GM21360 (cell line): ENCODE data around the gene PGBD1.
"Not testable (repeated sequence)": the region's sequence is repeated elsewhere in the genome, so short reads cannot be mapped to it uniquely, and the experiment has no call there.

Source experiments
- ATAC-seq: cut with Tn5 transposase; IDR thresholded peaks from one replicate; pipeline ENCODE4 v1.9.1; 2021; ENCODE audit warnings: mild to moderate bottlenecking, moderate library complexity; ENCODE audit not compliant: unreplicated experiment

Gene PGBD1

GRCh38 chr6:28266962-28267694 lies 14.2 kb upstream of the PGBD1 start, which contains the start of gene ZSCAN26:
Gene ZSCAN26 (plus strand): TSS chr6:28267143. CDS start chr6:28271920, 4,777 bp downstream.
- ATAC-seq, result peak; percentile 85

GRCh38 chr6:28267695-28268059 lies 13.7 kb upstream of the PGBD1 start:
- ATAC-seq, result no peak

- ATAC-seq, result no peak
Observed at GRCh38 chr6:28269492-28269891, 11.9 kb upstream of the PGBD1 start.

GRCh38 chr6:28274888-28275287 lies 6.5 kb upstream of the PGBD1 start:
- no peak for ATAC-seq

GRCh38 chr6:28277746-28278145 lies 3.6 kb upstream of the PGBD1 start:
- ATAC-seq, result no peak

- ATAC-seq, result no peak
Observed at GRCh38 chr6:28280595-28281287, 631 bp upstream of the PGBD1 start.

- no peak for ATAC-seq
Observed at GRCh38 chr6:28282926-28283325, 1.6 kb downstream of the PGBD1 start.

GRCh38 chr6:28291573-28291972 lies 10.2 kb downstream of the PGBD1 start:
- ATAC-seq, result no peak

- ATAC-seq, result no peak
Observed at GRCh38 chr6:28295326-28295725, 14.0 kb downstream of the PGBD1 start.

GRCh38 chr6:28296520-28297060 lies 15.2 kb downstream of the PGBD1 start:
- ATAC-seq, result no peak

GRCh38 chr6:28303570-28303969 lies 22.2 kb downstream of the PGBD1 start:
- ATAC-seq, result no peak

GRCh38 chr6:28306363-28306762 lies 25.0 kb downstream of the PGBD1 start:
- not testable (repeated sequence) for ATAC-seq

GRCh38 chr6:28311139-28311823 lies 29.9 kb downstream of the PGBD1 start:
- ATAC-seq, result no peak

GRCh38 chr6:28312939-28313338 lies 31.6 kb downstream of the PGBD1 start:
- ATAC-seq, result no peak

GRCh38 chr6:28315628-28316027 lies 34.3 kb downstream of the PGBD1 start:
- no peak for ATAC-seq

- not testable (repeated sequence) for ATAC-seq
Observed at GRCh38 chr6:28317866-28318265, 36.5 kb downstream of the PGBD1 start.

- no peak for ATAC-seq
Observed at GRCh38 chr6:28322661-28323060, 41.3 kb downstream of the PGBD1 start.

- no peak for ATAC-seq
Observed at GRCh38 chr6:28323813-28324424, 42.5 kb downstream of the PGBD1 start.

- no peak for ATAC-seq
Observed at GRCh38 chr6:28326371-28326948, 45.1 kb downstream of the PGBD1 start.

GRCh38 chr6:28330041-28330440 lies 48.7 kb downstream of the PGBD1 start:
- ATAC-seq, result no peak

- no peak for ATAC-seq
Observed at GRCh38 chr6:28333047-28333446, 51.7 kb downstream of the PGBD1 start.
